CD14-positive monocyte (primary cell): Measurements from ENCODE around the gene CRACDL. TPM values are rescaled to one million over a fixed set of nuclear protein-coding genes. Genes with fewer than 3 reads are reported as not detected.

Source experiments
- DNase-seq, 3 donors: peaks; one replicate each; pipeline ENCODE4 v3.0.0-alpha.2; 2011 to 2022
- H2AFZ ChIP-seq: 2 replicates; pipeline ENCODE4 v1.6.0; 2012; ENCODE audit warnings: mild to moderate bottlenecking, low read depth, low read length, inconsistent platforms; ENCODE audit not compliant: insufficient read depth, poor library complexity, severe bottlenecking
- H3K27ac ChIP-seq, 2 donors: 1 replicate in 1 of 2; 2 replicates in 1 of 2; pipeline ENCODE4 v1.5.1; 2012 to 2013; ENCODE audit warnings: low read length in 2 of 2, control low read depth in 1 of 2, inconsistent platforms in 1 of 2, low read depth in 1 of 2, mild to moderate bottlenecking in 1 of 2
- H3K27me3 ChIP-seq, 2 donors: one replicate each; pipeline versions ENCODE4 v1.6.0 to v1.6.1; 2011 to 2013; ENCODE audit warnings: low read length in 2 of 2; ENCODE audit not compliant: control insufficient read depth in 2 of 2, insufficient read depth in 2 of 2
- H3K36me3 ChIP-seq, 2 donors: replicated peaks in 1 of 2; 1 replicate in 1 of 2; 2 replicates in 1 of 2; pipeline versions ENCODE4 v1.5.1 to v1.6.1; 2012 to 2013; ENCODE audit warnings: low read length in 2 of 2, control low read depth in 1 of 2, inconsistent platforms in 1 of 2, mild to moderate bottlenecking in 1 of 2; ENCODE audit not compliant: insufficient read depth in 2 of 2, control insufficient read depth in 1 of 2
- H3K4me1 ChIP-seq, 2 donors: 1 replicate in 1 of 2; 2 replicates in 1 of 2; pipeline versions ENCODE4 v1.5.1 to v1.6.1; 2012 to 2013; ENCODE audit warnings: low read length in 2 of 2, control low read depth in 1 of 2, inconsistent platforms in 1 of 2, mild to moderate bottlenecking in 1 of 2, moderate library complexity in 1 of 2; ENCODE audit not compliant: insufficient read depth in 2 of 2, control insufficient read depth in 1 of 2
- H3K4me2 ChIP-seq: replicated peaks from 2 replicates; pipeline ENCODE3; 2012; ENCODE audit warnings: low read length, moderate library complexity, mild to moderate bottlenecking; ENCODE audit not compliant: poor library complexity, severe bottlenecking; ENCODE audit errors: extremely low read depth
- H3K4me3 ChIP-seq, 3 experiments: fragments of 200-600 bp in 1 of 3; sonication (generic) in 1 of 3; replicated peaks in 1 of 3; 1 replicate in 2 of 3; 2 replicates in 1 of 3; pipeline ENCODE4 v1.5.1; 2011 to 2013; ENCODE audit warnings: low read length in 3 of 3, mild to moderate bottlenecking in 3 of 3, control low read depth in 2 of 3, low read depth in 2 of 3, inconsistent platforms in 1 of 3, moderate library complexity in 1 of 3
- H3K79me2 ChIP-seq: 2 replicates; pipeline ENCODE4 v1.6.0; 2012; ENCODE audit warnings: mild to moderate bottlenecking, control low read depth, inconsistent platforms, low read length, moderate library complexity; ENCODE audit not compliant: insufficient read depth
- H3K9ac ChIP-seq: 2 replicates; pipeline ENCODE4 v1.6.0; 2017; ENCODE audit warnings: low read length, mild to moderate bottlenecking; ENCODE audit not compliant: insufficient read depth, poor library complexity, severe bottlenecking
- H3K9me3 ChIP-seq, 2 donors: replicated peaks in 1 of 2; 1 replicate in 1 of 2; 2 replicates in 1 of 2; pipeline versions ENCODE4 v1.5.1 to v1.6.1; 2012 to 2013; ENCODE audit warnings: low read length in 2 of 2, control low read depth in 1 of 2; ENCODE audit not compliant: control insufficient read depth in 1 of 2, insufficient read depth in 1 of 2
- H4K20me1 ChIP-seq: 2 replicates; pipeline ENCODE4 v1.6.0; 2012; ENCODE audit warnings: mild to moderate bottlenecking, low read length, control low read depth, moderate library complexity; ENCODE audit not compliant: insufficient read depth
- H3K27ac Mint-ChIP-seq, 7 donors: one replicate each; pipeline ENCODE4 v1.8.0; 2020; ENCODE audit warnings: mild to moderate bottlenecking in 7 of 7, mixed read lengths in 7 of 7, moderate library complexity in 6 of 7, inconsistent platforms in 2 of 7
- H3K27me3 Mint-ChIP-seq, 3 donors: one replicate each; pipeline ENCODE4 v1.8.0; 2021 to 2022; ENCODE audit warnings: low read depth in 3 of 3, mild to moderate bottlenecking in 3 of 3, mixed read lengths in 3 of 3, moderate library complexity in 3 of 3, inconsistent platforms in 1 of 3
- H3K36me3 Mint-ChIP-seq, 2 donors: one replicate each; pipeline ENCODE4 v1.8.0; 2020; ENCODE audit warnings: mixed read lengths in 2 of 2, inconsistent platforms in 1 of 2, mild to moderate bottlenecking in 1 of 2
- H3K4me1 Mint-ChIP-seq: one replicate; pipeline ENCODE4 v1.8.0; 2020; ENCODE audit warnings: mild to moderate bottlenecking, mixed read lengths
- H3K4me3 Mint-ChIP-seq, 2 donors: one replicate each; pipeline ENCODE4 v1.8.0; 2020; ENCODE audit warnings: mild to moderate bottlenecking in 2 of 2, mixed read lengths in 2 of 2, moderate library complexity in 1 of 2
- H3K9me3 Mint-ChIP-seq, 7 donors: one replicate each; pipeline ENCODE4 v1.8.0; 2020 to 2022; ENCODE audit warnings: mixed read lengths in 7 of 7, mild to moderate bottlenecking in 6 of 7, moderate library complexity in 6 of 7, inconsistent platforms in 2 of 7
- WGBS: methylation state at CpG from one replicate; pipeline ENCODE4 v1.1.5; 2013; ENCODE audit warnings: missing lambda C conversion rate; ENCODE audit not compliant: insufficient coverage; 5-methylcytosine and 5-hydroxymethylcytosine counted together
- intact Hi-C, 2 donors: fragments of 100-400 bp; cut with micrococcal nuclease; formaldehyde crosslinking; loops; one replicate each; pipeline versions ENCODE4 v1.15.0 to v1.15.1; 2023
- polyA plus RNA-seq, 3 donors: library from polyadenylated mRNA; depleted of rRNA in 1 of 3; unstranded in 2 of 3; stranded (reverse) in 1 of 3; fragments of 300-500 nt in 2 of 3; fragments of >200 nt in 1 of 3; fragmentation: Illumina TruSeq in 2 of 3; gene quantifications; 1 replicate in 2 of 3; 2 replicates in 1 of 3; pipeline ENCODE4 v1.2.3, GENCODE V29; 2012 to 2021
- TF ChIP-seq, protein P1 (sequence below): fragments of 200-600 bp; IDR thresholded peaks from one replicate; pipeline ENCODE4 v1.8.0; 2022; ENCODE audit warnings: antibody characterized with exemption, mild to moderate bottlenecking

The CRACDL gene
- polyA plus RNA-seq, 3 donors: 0.12 to 0.35 (median 0.28) TPM

DNA sequence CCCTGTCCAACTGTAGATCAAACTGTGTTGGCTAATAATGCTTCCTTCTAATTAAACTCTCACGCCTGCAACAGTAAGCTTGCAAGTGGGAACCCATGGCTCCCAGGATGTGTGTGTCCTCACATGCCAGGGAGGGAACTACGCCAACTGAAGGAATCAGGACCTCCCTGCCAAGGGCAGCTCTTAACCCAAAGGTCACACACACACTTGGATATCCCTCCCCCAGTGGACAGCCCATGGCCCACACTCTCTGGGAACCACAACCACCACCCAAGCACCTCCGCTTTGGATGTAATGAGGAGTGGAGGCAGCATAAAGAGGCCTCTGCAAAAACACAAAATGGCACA lies 102.1 kb downstream of the CRACDL start:
- TF ChIP-seq, protein P1, sequence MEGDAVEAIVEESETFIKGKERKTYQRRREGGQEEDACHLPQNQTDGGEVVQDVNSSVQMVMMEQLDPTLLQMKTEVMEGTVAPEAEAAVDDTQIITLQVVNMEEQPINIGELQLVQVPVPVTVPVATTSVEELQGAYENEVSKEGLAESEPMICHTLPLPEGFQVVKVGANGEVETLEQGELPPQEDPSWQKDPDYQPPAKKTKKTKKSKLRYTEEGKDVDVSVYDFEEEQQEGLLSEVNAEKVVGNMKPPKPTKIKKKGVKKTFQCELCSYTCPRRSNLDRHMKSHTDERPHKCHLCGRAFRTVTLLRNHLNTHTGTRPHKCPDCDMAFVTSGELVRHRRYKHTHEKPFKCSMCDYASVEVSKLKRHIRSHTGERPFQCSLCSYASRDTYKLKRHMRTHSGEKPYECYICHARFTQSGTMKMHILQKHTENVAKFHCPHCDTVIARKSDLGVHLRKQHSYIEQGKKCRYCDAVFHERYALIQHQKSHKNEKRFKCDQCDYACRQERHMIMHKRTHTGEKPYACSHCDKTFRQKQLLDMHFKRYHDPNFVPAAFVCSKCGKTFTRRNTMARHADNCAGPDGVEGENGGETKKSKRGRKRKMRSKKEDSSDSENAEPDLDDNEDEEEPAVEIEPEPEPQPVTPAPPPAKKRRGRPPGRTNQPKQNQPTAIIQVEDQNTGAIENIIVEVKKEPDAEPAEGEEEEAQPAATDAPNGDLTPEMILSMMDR: no peak
- Mint-ChIP-seq H3K9me3 (no peaks in the 10 kb centered on the region), H3K36me3 (no peaks in the 10 kb centered on the region), H3K4me1 (peaks cover 23% of the 10 kb centered on the region), H3K4me3 (peak overlapping the region in 1 of 2 donors; percentile 31), H3K27ac (no peak overlapping the region), H3K27me3 (peaks cover 0 to 9% (median 2%) of the 10 kb centered on the region in 3 donors)
- Histone ChIP-seq H3K4me2 (no peak overlapping the region), H2AFZ (peak overlapping the region; percentile 44), H3K27me3 (no peaks in the 10 kb centered on the region), H4K20me1 (no peaks in the 10 kb centered on the region), H3K4me3 (no peak overlapping the region), H3K27ac (no peak overlapping the region), H3K9me3 (no peaks in the 10 kb centered on the region), H3K9ac (peak overlapping the region; percentile 8), H3K4me1 (peaks cover 4 to 15% of the 10 kb centered on the region in 2 donors), H3K79me2 (no peaks in the 10 kb centered on the region), H3K36me3 (no peaks in the 10 kb centered on the region)
- intact Hi-C loops: no loop called here
- no CpG with 5 or more reads among the region's 3 CpGs for WGBS
- no peak for DNase-seq

- no peak overlapping the region for H3K27ac Mint-ChIP-seq
- no peak overlapping the region for H3K4me3 ChIP-seq
- H3K4me1 Mint-ChIP-seq: peaks cover 28% of the 10 kb centered on the region
- peaks cover 0 to 9% (median 2%) of the 10 kb centered on the region in 3 donors for H3K27me3 Mint-ChIP-seq
- peak overlapping the region; percentile 44 for H2AFZ ChIP-seq
- no peaks in the 10 kb centered on the region for H3K9me3 ChIP-seq
- TF ChIP-seq, protein P1: no peak
- no peaks in the 10 kb centered on the region for H4K20me1 ChIP-seq
- peaks cover 4 to 20% of the 10 kb centered on the region in 2 donors for H3K4me1 ChIP-seq
- H3K4me2 ChIP-seq: no peak overlapping the region
- peak overlapping the region; percentile 8 for H3K9ac ChIP-seq
- H3K79me2 ChIP-seq: no peaks in the 10 kb centered on the region
- no peak overlapping the region for H3K27ac ChIP-seq
- no peaks in the 10 kb centered on the region for H3K36me3 Mint-ChIP-seq
- 92% methylated on average over 5 of the region's 7 CpGs for WGBS
- intact Hi-C loops: no loop called here
- no peaks in the 10 kb centered on the region for H3K27me3 ChIP-seq
- no peaks in the 10 kb centered on the region for H3K9me3 Mint-ChIP-seq
- H3K4me3 Mint-ChIP-seq: peak overlapping the region in 1 of 2 donors; percentile 31
- no peaks in the 10 kb centered on the region for H3K36me3 ChIP-seq
- DNase-seq: no peak
Observed at GRCh38 chr2:98833172-98833916, 102.7 kb downstream of the CRACDL start.
